CD4-positive, CD25-positive, alpha-beta regulatory T cell (primary cell): ENCODE measurements around the gene TNS4. TPM values are rescaled to one million over a fixed set of nuclear protein-coding genes. Genes with fewer than 3 reads are reported as not detected.

ENCODE experiments used
- ATAC-seq, 2 donors: fragments of 150-1000 bp; cut with Tn5 transposase; one replicate each; pipeline ENCODE4 v1.10.0; 2021; ENCODE audit warnings: low read depth in 2 of 2, moderate number of reproducible peaks in 2 of 2, moderate library complexity in 1 of 2
- DNase-seq, 3 donors: peaks; one replicate each; pipeline versions ENCODE4 v3.0.0 to v3.0.0-alpha.2; 2012 to 2022; ENCODE audit warnings: mixed read lengths in 1 of 3
- H3K27ac ChIP-seq: one replicate; pipeline ENCODE4 v1.7.0; 2013; ENCODE audit warnings: mild to moderate bottlenecking, low read length; ENCODE audit not compliant: insufficient read depth, poor library complexity, severe bottlenecking
- H3K27me3 ChIP-seq: one replicate; pipeline ENCODE4 v1.7.0; 2013; ENCODE audit warnings: low read length; ENCODE audit not compliant: control insufficient read depth, insufficient read depth
- H3K36me3 ChIP-seq: one replicate; pipeline ENCODE4 v1.7.0; 2013; ENCODE audit warnings: mild to moderate bottlenecking, low read length, moderate library complexity; ENCODE audit not compliant: control insufficient read depth, insufficient read depth
- H3K4me1 ChIP-seq: 2 replicates; pipeline ENCODE4 v1.7.0; 2013; ENCODE audit warnings: mild to moderate bottlenecking, low read length; ENCODE audit not compliant: insufficient read depth, control insufficient read depth, poor library complexity, severe bottlenecking
- H3K4me3 ChIP-seq: one replicate; pipeline ENCODE4 v1.7.0; 2013; ENCODE audit warnings: low read depth, mild to moderate bottlenecking, low read length, moderate library complexity
- H3K9me3 ChIP-seq, 2 experiments: 1 replicate in 1 of 2; 2 replicates in 1 of 2; pipeline ENCODE4 v1.7.0; 2013; ENCODE audit warnings: low read length in 2 of 2, mild to moderate bottlenecking in 1 of 2, moderate library complexity in 1 of 2; ENCODE audit not compliant: control insufficient read depth in 2 of 2
- H3K27ac Mint-ChIP-seq, 3 donors: one replicate each; pipeline ENCODE4 v1.8.0; 2020 to 2022; ENCODE audit warnings: mild to moderate bottlenecking in 3 of 3, mixed read lengths in 3 of 3, moderate library complexity in 2 of 3
- H3K27me3 Mint-ChIP-seq: one replicate; pipeline ENCODE4 v1.8.0; 2022; ENCODE audit warnings: mild to moderate bottlenecking, mixed read lengths
- H3K36me3 Mint-ChIP-seq: one replicate; pipeline ENCODE4 v1.8.0; 2020; ENCODE audit warnings: mixed read lengths
- H3K4me1 Mint-ChIP-seq, 4 donors: one replicate each; pipeline ENCODE4 v1.8.0; 2020 to 2022; ENCODE audit warnings: mixed read lengths in 4 of 4, mild to moderate bottlenecking in 1 of 4
- H3K4me3 Mint-ChIP-seq, 4 donors: one replicate each; pipeline ENCODE4 v1.8.0; 2020 to 2022; ENCODE audit warnings: mild to moderate bottlenecking in 4 of 4, mixed read lengths in 4 of 4, moderate library complexity in 3 of 4
- H3K9me3 Mint-ChIP-seq, 7 donors: one replicate each; pipeline ENCODE4 v1.8.0; 2020 to 2022; ENCODE audit warnings: mixed read lengths in 7 of 7, mild to moderate bottlenecking in 3 of 7, moderate library complexity in 2 of 7
- polyA plus RNA-seq, 4 donors: library from polyadenylated mRNA; unstranded; fragments of 300-500 nt; fragmentation: Illumina TruSeq; gene quantifications; one replicate each; pipeline ENCODE4 v1.2.3, GENCODE V29; 2021
- total RNA-seq: library from RNA; stranded (reverse); gene quantifications from one replicate; pipeline ENCODE4 v1.2.3, GENCODE V29; 2022

Gene TNS4
- total and polyA plus RNA-seq, 5 donors from 2014 or later, result 0.16 to 1.1 TPM; not detected in 3

DNA sequence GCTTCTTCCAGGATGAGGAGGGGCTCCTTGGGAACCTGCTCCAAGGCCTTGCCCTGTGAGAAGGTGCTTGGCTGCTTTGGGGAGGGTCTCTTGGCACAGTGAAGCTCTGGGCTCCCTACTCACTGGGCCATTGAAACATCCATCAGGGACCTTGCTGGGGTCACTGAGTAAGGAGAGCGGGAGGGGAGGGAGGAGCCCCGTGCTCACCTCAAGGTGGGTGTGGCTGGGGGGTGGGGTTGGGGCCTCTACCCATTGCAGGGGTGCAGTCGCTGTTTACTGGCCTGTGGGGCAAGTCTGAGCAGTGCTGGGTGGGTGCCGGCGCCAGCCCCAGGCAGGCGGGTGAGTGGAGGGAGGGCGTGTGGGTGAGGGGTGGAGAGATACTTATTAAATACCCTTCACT lies 9.9 kb downstream of the TNS4 start:
- Histone ChIP-seq H3K27ac (no peak overlapping the region), H3K36me3 (no peaks in the 10 kb centered on the region), H3K9me3 (no peaks in the 10 kb centered on the region), H3K27me3 (no peaks in the 10 kb centered on the region), H3K4me3 (no peak overlapping the region), H3K4me1 (peaks cover 17% of the 10 kb centered on the region)
- no peak overlapping the region for H3K4me3 Mint-ChIP-seq
- peak overlapping the region in 1 of 3 donors; percentile 38 for H3K27ac Mint-ChIP-seq
- H3K9me3 Mint-ChIP-seq, result no peaks in the 10 kb centered on the region
- peaks cover 2% of the 10 kb centered on the region for H3K27me3 Mint-ChIP-seq
- no peak for DNase-seq
- H3K4me1 Mint-ChIP-seq, result peaks cover 2 to 30% (median 15%) of the 10 kb centered on the region in 4 donors
- ATAC-seq, result no peak
- H3K36me3 Mint-ChIP-seq, result no peaks in the 10 kb centered on the region

DNA sequence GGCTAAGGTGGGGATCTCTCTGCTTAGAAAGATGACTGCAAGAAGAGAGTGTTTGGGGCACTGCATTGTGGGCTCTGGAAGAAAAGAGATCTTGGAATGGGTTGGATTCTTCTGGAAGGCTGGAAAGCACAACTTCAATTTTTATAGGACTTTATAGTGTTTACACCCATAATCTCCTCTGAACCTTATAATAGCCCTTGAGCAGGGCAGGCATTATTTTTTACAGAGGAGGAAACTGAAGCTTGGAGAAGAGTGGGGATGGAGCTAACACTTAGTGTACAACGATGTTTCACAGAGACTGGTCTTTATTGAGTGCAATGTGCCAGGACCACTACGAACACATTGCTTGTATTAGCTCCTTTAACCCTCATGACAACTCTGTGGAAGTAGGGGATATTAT lies 10.4 kb downstream of the TNS4 start:
- Histone ChIP-seq H3K36me3 (no peaks in the 10 kb centered on the region), H3K27me3 (no peaks in the 10 kb centered on the region), H3K9me3 (no peaks in the 10 kb centered on the region), H3K4me3 (no peak overlapping the region), H3K27ac (no peak overlapping the region), H3K4me1 (peaks cover 17% of the 10 kb centered on the region)
- Mint-ChIP-seq H3K36me3 (no peaks in the 10 kb centered on the region), H3K4me1 (peaks cover 2 to 33% (median 15%) of the 10 kb centered on the region in 4 donors), H3K9me3 (no peaks in the 10 kb centered on the region), H3K4me3 (peak overlapping the region in 1 of 4 donors; percentile 27), H3K27ac (peak overlapping the region in 1 of 3 donors; percentile 69), H3K27me3 (peaks cover 4% of the 10 kb centered on the region)
- DNase-seq (no peak), ATAC-seq (no peak)

- Histone ChIP-seq H3K9me3 (no peaks in the 10 kb centered on the region), H3K4me1 (peaks cover 17% of the 10 kb centered on the region), H3K27me3 (no peaks in the 10 kb centered on the region), H3K27ac (no peak overlapping the region), H3K36me3 (no peaks in the 10 kb centered on the region), H3K4me3 (no peak overlapping the region)
- peaks cover 4% of the 10 kb centered on the region for H3K27me3 Mint-ChIP-seq
- H3K4me3 Mint-ChIP-seq, result no peak overlapping the region
- H3K4me1 Mint-ChIP-seq, result peaks cover 2 to 35% (median 16%) of the 10 kb centered on the region in 4 donors
- H3K27ac Mint-ChIP-seq, result peak overlapping the region in 1 of 3 donors; percentile 69
- ATAC-seq (no peak), DNase-seq (peak in 1 of 3 donors; percentile 57)
- no peaks in the 10 kb centered on the region for H3K36me3 Mint-ChIP-seq
- H3K9me3 Mint-ChIP-seq, result no peaks in the 10 kb centered on the region
Observed at GRCh38 chr17:40490289-40490853, 11.1 kb downstream of the TNS4 start.

DNA sequence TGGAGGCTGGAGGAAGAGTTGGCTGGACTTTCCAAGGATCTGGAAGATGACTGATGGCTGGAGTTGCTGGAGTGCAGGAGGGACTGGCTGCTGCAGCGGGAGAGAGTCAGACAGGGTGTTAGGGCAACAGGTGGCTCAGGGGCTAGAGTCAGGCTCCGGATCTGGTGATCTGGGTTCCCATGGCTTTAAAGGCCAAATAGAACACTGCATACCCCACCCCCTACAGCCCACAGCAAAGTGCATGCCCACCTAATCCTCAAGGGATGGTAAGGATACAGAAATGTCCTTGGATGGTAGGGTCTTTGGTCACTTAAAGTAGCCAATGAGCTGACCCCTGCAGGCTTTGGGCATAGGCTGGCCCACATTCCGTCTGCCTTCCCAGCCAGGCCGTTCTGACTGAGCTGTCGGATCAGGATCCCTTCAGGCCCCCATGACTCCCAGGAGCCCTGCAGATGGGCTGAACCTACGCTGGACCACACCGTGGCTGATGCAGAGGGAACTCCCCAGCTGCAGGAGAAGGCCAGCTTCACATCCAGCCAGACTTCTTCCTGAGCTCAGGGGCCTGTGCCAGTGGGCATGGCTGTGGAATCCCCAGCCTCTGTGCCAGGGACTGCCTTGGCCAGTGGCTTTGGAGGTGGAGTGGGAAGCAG lies 13.9 kb downstream of the TNS4 start:
- H3K9me3 Mint-ChIP-seq, result no peaks in the 10 kb centered on the region
- no peaks in the 10 kb centered on the region for H3K27me3 ChIP-seq
- peaks cover 17% of the 10 kb centered on the region for H3K4me1 ChIP-seq
- no peak overlapping the region for H3K4me3 Mint-ChIP-seq
- DNase-seq, result no peak
- H3K36me3 Mint-ChIP-seq, result no peaks in the 10 kb centered on the region
- no peaks in the 10 kb centered on the region for H3K9me3 ChIP-seq
- H3K27me3 Mint-ChIP-seq, result peaks cover 4% of the 10 kb centered on the region
- no peak overlapping the region for H3K27ac ChIP-seq
- no peak for ATAC-seq
- peaks cover 8 to 52% (median 25%) of the 10 kb centered on the region in 4 donors for H3K4me1 Mint-ChIP-seq
- H3K4me3 ChIP-seq, result no peak overlapping the region
- H3K36me3 ChIP-seq, result no peaks in the 10 kb centered on the region
- H3K27ac Mint-ChIP-seq, result peak overlapping the region in 1 of 3 donors; percentile 31

- peak overlapping the region in 2 of 3 donors; percentile 17 to 31 for H3K27ac Mint-ChIP-seq
Observed at GRCh38 chr17:40486522-40487370, 14.7 kb downstream of the TNS4 start.

DNA sequence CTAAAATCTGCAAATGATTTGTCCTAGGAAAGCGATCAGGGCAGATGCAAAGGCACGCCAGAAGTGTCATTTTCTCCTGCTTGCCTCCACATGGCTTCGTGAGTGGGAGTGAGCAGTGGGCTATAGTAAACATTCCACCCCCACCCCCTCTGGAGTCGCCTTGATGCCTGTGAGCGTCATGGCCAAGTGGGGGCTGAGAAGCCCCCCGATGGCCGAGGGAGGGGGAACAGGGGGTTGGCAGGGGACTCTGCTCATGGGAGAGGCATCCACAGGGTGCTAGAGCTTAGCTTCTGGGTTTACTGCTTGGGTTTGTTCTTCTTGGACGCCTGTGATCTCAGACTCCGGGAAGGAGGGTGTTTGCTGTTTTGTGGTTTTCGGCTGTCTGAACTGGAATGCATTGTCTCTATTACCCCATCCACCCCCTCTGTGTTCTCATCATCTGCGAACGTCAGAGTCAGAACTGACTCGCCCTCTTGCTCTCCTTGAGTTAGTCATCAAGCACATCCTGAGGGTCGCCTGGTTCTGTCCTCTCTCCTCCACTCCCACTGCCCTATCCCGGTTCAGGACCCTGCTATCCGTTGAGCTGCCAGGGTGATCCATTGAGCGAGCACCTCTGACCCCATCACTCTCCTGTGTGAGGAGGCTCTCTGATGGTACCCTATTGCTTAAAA lies 15.4 kb downstream of the TNS4 start:
- Histone ChIP-seq H3K9me3 (no peaks in the 10 kb centered on the region), H3K4me3 (no peak overlapping the region), H3K36me3 (no peaks in the 10 kb centered on the region), H3K27me3 (no peaks in the 10 kb centered on the region), H3K27ac (no peak overlapping the region), H3K4me1 (peaks cover 25% of the 10 kb centered on the region)
- DNase-seq, result no peak
- Mint-ChIP-seq H3K27ac (peak overlapping the region in 2 of 3 donors; percentile 62 to 75), H3K36me3 (no peaks in the 10 kb centered on the region), H3K4me1 (peaks cover 14 to 60% (median 28%) of the 10 kb centered on the region in 4 donors), H3K27me3 (peaks cover 4% of the 10 kb centered on the region), H3K4me3 (peak overlapping the region in 1 of 4 donors; percentile 23), H3K9me3 (no peaks in the 10 kb centered on the region)
- peak in 1 of 2 donors; percentile 18 for ATAC-seq

More at GRCh38 chr17:40486522-40487370, 14.7 kb downstream of the TNS4 start:
- Histone ChIP-seq H3K27me3 (no peaks in the 10 kb centered on the region), H3K4me3 (no peak overlapping the region), H3K9me3 (no peaks in the 10 kb centered on the region), H3K4me1 (peaks cover 19% of the 10 kb centered on the region), H3K36me3 (no peaks in the 10 kb centered on the region), H3K27ac (no peak overlapping the region)
- Mint-ChIP-seq H3K9me3 (no peaks in the 10 kb centered on the region), H3K27me3 (peaks cover 4% of the 10 kb centered on the region), H3K4me3 (peak overlapping the region in 1 of 4 donors; percentile 23), H3K36me3 (no peaks in the 10 kb centered on the region), H3K4me1 (peaks cover 11 to 59% (median 25%) of the 10 kb centered on the region in 4 donors)
- DNase-seq (no peak), ATAC-seq (no peak)

DNA sequence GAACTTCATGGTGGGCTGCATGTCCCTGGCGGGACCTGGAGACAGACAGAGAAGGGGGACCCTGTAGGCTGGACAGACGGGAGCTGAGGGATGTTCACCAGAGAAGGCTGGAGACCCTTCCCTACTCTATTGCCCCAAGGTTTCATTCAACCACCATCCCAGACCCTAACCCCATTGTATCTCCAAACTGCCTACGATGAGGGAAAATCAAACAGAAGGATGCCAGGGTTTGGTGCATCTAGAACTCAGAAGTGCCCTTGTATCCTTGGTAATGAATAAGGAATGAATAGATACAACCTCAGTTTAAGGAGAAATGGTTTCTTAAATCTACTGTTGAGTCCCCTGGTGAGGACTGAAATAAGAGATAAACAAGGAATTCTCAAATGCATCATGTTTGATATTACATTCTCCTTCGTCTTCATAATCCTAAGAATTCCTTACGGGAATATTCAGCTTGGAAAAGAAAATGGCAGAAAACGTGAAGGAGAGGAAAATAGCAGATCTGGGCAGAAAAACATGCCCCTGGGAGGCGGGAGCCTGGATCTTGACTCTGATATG lies 16.4 kb downstream of the TNS4 start:
- H3K4me1 Mint-ChIP-seq, result peaks cover 13 to 60% (median 31%) of the 10 kb centered on the region in 4 donors
- H3K36me3 Mint-ChIP-seq, result no peaks in the 10 kb centered on the region
- H3K27ac Mint-ChIP-seq, result peak overlapping the region in 1 of 3 donors; percentile 91
- H3K9me3 ChIP-seq, result no peaks in the 10 kb centered on the region
- ATAC-seq, result no peak
- no peaks in the 10 kb centered on the region for H3K9me3 Mint-ChIP-seq
- no peak overlapping the region for H3K4me3 Mint-ChIP-seq
- no peak overlapping the region for H3K4me3 ChIP-seq
- no peak overlapping the region for H3K27ac ChIP-seq
- H3K27me3 Mint-ChIP-seq, result peaks cover 4% of the 10 kb centered on the region
- H3K36me3 ChIP-seq, result no peaks in the 10 kb centered on the region
- no peak for DNase-seq
- no peaks in the 10 kb centered on the region for H3K27me3 ChIP-seq
- peaks cover 25% of the 10 kb centered on the region for H3K4me1 ChIP-seq
